WTC11 (cell line): Measurements from ENCODE around the gene CDCA8.

Experiments
- ELF4 ChIP-seq: sonication (generic); formaldehyde crosslinking; IDR thresholded peaks from 2 replicates; pipeline ENCODE4 v1.8.1; 2022; ENCODE audit warnings: low read depth, mild to moderate bottlenecking, moderate library complexity, missing genetic modification reagents
- JAZF1 ChIP-seq: fragments of 250-450 bp; sonication (Bioruptor Pico); IDR thresholded peaks from 2 replicates; pipeline ENCODE4 v1.9.0; 2021; ENCODE audit warnings: moderate library complexity, mild to moderate bottlenecking, inconsistent platforms
- KAT7 ChIP-seq: sonication (generic); formaldehyde crosslinking; IDR thresholded peaks from 2 replicates; pipeline ENCODE4 v1.8.1; 2023; ENCODE audit warnings: missing genetic modification reagents, mild to moderate bottlenecking, borderline replicate concordance
- RELA ChIP-seq: sonication (generic); formaldehyde crosslinking; IDR thresholded peaks from 2 replicates; pipeline ENCODE4 v1.8.1; 2022; ENCODE audit warnings: missing genetic modification reagents, mild to moderate bottlenecking, borderline replicate concordance
- SP1 ChIP-seq: sonication (generic); formaldehyde crosslinking; conservative IDR thresholded peaks from 2 replicates; pipeline ENCODE4 v1.8.1; 2022; ENCODE audit warnings: missing genetic modification reagents
- TF ChIP-seq, protein P1 (sequence below): sonication (generic); formaldehyde crosslinking; IDR thresholded peaks from 2 replicates; pipeline ENCODE4 v1.8.0; 2022; ENCODE audit warnings: mild to moderate bottlenecking, missing genetic modification reagents
- TF ChIP-seq, protein P2 (sequence below): fragments of 250-450 bp; sonication (Bioruptor Pico); IDR thresholded peaks from 2 replicates; pipeline ENCODE4 v1.9.0; 2021; ENCODE audit warnings: mild to moderate bottlenecking
- TF ChIP-seq, protein P3 (sequence below): sonication (generic); formaldehyde crosslinking; IDR thresholded peaks from 2 replicates; pipeline ENCODE4 v1.8.1; 2023; ENCODE audit warnings: mild to moderate bottlenecking, missing genetic modification reagents, moderate library complexity
- TF ChIP-seq, protein P4 (sequence below): fragments of 200-600 bp; IDR thresholded peaks from 2 replicates; pipeline ENCODE4 v1.8.0; 2022; ENCODE audit warnings: antibody characterized with exemption

DNA sequence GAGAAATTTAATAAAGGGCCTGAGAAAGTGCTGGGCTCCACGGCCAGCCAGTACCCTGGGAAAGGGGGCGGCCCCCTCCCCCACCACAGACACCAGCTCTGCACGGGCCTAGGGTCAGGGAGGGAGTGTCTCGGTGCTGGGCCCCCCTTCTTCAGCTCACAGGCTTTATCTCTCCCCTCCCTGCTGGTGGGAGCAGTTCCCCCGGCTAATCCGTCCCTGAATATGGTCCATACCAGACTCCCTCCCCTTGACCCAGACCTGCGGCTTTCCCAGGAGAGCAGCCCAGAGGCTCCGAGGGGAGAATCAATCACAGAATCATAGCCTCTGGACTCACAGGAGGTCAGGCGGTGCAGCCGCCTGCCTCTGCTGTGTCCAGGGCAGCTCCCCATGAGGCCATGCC lies 31.7 kb upstream of the CDCA8 start:
- TF ChIP-seq, protein P1, sequence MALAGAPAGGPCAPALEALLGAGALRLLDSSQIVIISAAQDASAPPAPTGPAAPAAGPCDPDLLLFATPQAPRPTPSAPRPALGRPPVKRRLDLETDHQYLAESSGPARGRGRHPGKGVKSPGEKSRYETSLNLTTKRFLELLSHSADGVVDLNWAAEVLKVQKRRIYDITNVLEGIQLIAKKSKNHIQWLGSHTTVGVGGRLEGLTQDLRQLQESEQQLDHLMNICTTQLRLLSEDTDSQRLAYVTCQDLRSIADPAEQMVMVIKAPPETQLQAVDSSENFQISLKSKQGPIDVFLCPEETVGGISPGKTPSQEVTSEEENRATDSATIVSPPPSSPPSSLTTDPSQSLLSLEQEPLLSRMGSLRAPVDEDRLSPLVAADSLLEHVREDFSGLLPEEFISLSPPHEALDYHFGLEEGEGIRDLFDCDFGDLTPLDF (CRISPR knock-in tag), result no peak
- TF ChIP-seq, protein P2, sequence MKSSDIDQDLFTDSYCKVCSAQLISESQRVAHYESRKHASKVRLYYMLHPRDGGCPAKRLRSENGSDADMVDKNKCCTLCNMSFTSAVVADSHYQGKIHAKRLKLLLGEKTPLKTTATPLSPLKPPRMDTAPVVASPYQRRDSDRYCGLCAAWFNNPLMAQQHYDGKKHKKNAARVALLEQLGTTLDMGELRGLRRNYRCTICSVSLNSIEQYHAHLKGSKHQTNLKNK (CRISPR knock-in tag), result no peak
- TF ChIP-seq RELA (CRISPR knock-in tag), result no peak
- TF ChIP-seq, protein P3, sequence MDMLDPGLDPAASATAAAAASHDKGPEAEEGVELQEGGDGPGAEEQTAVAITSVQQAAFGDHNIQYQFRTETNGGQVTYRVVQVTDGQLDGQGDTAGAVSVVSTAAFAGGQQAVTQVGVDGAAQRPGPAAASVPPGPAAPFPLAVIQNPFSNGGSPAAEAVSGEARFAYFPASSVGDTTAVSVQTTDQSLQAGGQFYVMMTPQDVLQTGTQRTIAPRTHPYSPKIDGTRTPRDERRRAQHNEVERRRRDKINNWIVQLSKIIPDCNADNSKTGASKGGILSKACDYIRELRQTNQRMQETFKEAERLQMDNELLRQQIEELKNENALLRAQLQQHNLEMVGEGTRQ, result no peak
- TF ChIP-seq, protein P4, sequence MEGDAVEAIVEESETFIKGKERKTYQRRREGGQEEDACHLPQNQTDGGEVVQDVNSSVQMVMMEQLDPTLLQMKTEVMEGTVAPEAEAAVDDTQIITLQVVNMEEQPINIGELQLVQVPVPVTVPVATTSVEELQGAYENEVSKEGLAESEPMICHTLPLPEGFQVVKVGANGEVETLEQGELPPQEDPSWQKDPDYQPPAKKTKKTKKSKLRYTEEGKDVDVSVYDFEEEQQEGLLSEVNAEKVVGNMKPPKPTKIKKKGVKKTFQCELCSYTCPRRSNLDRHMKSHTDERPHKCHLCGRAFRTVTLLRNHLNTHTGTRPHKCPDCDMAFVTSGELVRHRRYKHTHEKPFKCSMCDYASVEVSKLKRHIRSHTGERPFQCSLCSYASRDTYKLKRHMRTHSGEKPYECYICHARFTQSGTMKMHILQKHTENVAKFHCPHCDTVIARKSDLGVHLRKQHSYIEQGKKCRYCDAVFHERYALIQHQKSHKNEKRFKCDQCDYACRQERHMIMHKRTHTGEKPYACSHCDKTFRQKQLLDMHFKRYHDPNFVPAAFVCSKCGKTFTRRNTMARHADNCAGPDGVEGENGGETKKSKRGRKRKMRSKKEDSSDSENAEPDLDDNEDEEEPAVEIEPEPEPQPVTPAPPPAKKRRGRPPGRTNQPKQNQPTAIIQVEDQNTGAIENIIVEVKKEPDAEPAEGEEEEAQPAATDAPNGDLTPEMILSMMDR, result no peak
- no peak for TF ChIP-seq KAT7 (CRISPR knock-in tag)
- TF ChIP-seq JAZF1 (CRISPR knock-in tag), result no peak
- TF ChIP-seq ELF4 (CRISPR knock-in tag), result no peak
- no peak for TF ChIP-seq SP1
